Adipocyte (in vitro differentiated cells): ENCODE measurements around the gene RAB42.
"Not testable (repeated sequence)": the region's sequence is repeated elsewhere in the genome, so short reads cannot be mapped to it uniquely, and the experiment has no call there.

ENCODE experiments used
- DNase-seq: peaks from one replicate; pipeline ENCODE4 v3.0.0-alpha.2; 2015; ENCODE audit warnings: low read depth
- H3K27me3 ChIP-seq: replicated peaks from 2 replicates; pipeline ENCODE4 v1.7.0; 2013; ENCODE audit warnings: mild to moderate bottlenecking, low read length, moderate library complexity; ENCODE audit not compliant: control insufficient read depth, insufficient read depth
- H3K36me3 ChIP-seq: 2 replicates; pipeline ENCODE4 v1.7.0; 2013; ENCODE audit warnings: low read length, mild to moderate bottlenecking, moderate library complexity; ENCODE audit not compliant: control insufficient read depth, insufficient read depth, severe bottlenecking
- H3K4me1 ChIP-seq: 2 replicates; pipeline ENCODE4 v1.7.0; 2013; ENCODE audit warnings: mild to moderate bottlenecking, low read length, moderate library complexity; ENCODE audit not compliant: control insufficient read depth, insufficient read depth
- H3K4me3 ChIP-seq: 2 replicates; pipeline ENCODE4 v1.7.0; 2013; ENCODE audit warnings: mild to moderate bottlenecking, low read length, moderate library complexity
- H3K9ac ChIP-seq: 2 replicates; pipeline ENCODE4 v1.7.0; 2013; ENCODE audit warnings: mild to moderate bottlenecking, low read length, moderate library complexity
- H3K9me3 ChIP-seq: 2 replicates; pipeline ENCODE4 v1.7.0; 2013; ENCODE audit warnings: mild to moderate bottlenecking, low read length, moderate library complexity; ENCODE audit not compliant: control insufficient read depth

RAB42 gene

DNA sequence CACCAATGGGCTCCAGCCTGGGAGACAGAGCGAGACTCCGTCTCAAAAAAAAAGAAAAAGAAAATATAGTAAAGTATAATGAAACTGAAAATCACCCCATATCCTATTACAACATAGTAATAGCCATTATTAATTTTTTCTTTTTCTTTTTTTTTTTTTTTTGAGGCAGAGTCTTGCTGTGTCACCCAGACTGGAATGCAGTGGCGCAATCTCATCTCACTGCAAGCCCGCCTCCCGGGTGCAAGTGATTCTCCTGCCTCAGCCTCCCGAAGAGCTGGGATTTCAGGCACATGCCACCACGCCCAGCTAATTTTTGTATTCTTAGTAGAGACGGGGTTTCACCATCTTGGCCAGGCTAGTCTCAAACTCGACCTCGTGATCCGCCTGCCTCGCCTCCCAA is 19.2 kb upstream of the RAB42 start:
- H3K4me1 ChIP-seq, H3K4me3 ChIP-seq, H3K9me3 ChIP-seq, H3K9ac ChIP-seq, H3K27me3 ChIP-seq: not testable (repeated sequence)
- peaks cover 62% of the 10 kb centered on the region for H3K36me3 ChIP-seq
- DNase-seq = peak; percentile 42

DNA sequence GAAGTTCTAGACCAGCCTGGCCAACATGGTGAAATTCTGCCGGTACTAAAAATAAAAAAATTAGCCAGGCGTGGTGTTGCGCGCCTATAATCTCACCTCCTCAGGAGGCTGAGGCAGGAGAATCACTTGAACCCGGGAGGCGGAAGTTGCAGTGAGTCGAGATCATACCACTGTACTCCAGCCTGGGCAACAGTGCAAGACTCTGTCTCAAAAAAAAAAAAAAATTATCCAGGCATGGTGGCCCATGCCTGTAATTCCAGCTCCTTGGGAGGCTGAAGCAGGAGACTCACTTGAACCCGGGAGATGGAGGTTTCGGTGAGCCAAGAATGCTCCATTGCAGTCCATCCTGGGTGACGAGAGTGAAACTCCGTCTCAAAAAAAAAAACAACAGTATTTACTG is 18.5 kb upstream of the RAB42 start:
- Histone ChIP-seq H3K9me3 (no peaks in the 10 kb centered on the region), H3K27me3 (no peaks in the 10 kb centered on the region), H3K36me3 (peaks cover 62% of the 10 kb centered on the region), H3K4me3 (no peak overlapping the region), H3K4me1 (peaks cover 4% of the 10 kb centered on the region), H3K9ac (no peak overlapping the region)
- no peak for DNase-seq

DNA sequence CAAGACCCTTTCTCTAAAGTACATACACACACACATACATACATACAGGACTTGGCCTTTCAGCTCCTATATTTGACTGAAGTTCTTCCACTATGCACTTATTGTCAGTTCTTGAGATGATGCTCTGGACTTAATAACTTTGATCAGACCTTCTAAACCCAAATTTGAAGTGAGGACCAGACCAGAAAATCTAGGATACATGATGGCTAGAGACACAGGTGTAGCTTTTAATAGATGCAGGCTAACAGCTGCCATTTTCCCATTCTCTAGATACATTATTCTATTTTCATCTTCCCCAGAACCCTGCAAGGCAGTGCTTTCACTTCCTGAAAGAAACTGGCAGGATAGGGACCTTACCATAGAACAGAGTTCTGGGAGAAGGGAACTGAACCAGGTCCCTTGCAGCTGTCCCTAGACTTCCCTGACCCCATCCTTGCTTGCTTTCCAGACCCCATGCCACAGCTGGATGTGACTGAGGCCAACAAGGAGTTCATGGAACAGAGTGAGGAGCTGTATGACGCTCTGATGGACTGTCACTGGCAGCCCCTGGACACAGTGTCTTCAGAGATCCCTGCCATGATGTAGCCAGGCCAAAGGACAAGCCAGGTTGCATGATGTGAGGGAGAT is 14.9 kb upstream of the RAB42 start:
- H3K9me3 ChIP-seq = no peaks in the 10 kb centered on the region
- peaks cover 22% of the 10 kb centered on the region for H3K4me1 ChIP-seq
- H3K4me3 ChIP-seq = no peak overlapping the region
- peaks cover 53% of the 10 kb centered on the region for H3K36me3 ChIP-seq
- H3K9ac ChIP-seq = no peak overlapping the region
- H3K27me3 ChIP-seq = no peaks in the 10 kb centered on the region
- DNase-seq = no peak

DNA sequence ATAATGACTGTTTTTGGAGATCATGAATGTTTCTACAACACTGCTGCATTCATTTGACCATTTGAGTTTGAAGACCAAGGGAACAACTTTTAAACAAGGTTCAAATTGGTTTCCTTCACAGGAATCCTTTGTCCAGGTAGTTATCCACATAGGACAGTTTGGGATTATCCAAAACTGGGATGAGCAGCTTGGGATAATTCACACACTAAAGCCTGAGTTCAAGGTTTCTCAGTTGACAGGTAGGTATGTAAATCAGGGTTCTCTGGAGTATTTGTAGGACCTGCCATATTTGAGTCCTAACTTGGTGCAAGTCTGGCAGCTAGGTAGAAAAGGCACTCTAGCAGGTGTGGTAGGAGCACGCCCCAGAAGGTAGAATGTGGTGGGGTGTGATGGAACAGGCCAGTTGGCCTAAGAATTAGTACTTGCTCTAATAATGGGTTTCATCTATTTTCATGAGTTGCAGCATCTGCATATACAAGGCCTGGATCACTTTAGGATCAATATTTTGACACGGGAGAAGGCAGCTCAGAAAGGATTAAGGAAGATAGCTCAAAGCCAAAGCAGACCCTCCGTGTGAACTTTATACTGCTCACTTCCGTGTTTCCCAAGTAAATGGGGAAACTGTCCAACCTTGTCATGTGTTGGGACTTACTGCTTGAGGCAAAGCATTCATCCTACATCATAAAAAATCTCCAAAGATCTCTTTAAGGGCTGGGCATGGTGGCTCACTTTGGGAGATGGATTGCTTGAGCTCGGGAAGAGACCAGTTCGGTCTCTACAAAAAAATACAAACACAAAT is 14.1 kb upstream of the RAB42 start:
- H3K9ac ChIP-seq = no peak overlapping the region
- no peak overlapping the region for H3K4me3 ChIP-seq
- H3K36me3 ChIP-seq = peaks cover 53% of the 10 kb centered on the region
- no peaks in the 10 kb centered on the region for H3K27me3 ChIP-seq
- DNase-seq = no peak
- H3K9me3 ChIP-seq = no peaks in the 10 kb centered on the region
- H3K4me1 ChIP-seq = peaks cover 23% of the 10 kb centered on the region

GRCh38 chr1:28578696-28579218 is 13.3 kb upstream of the RAB42 start:
- Histone ChIP-seq H3K27me3 (no peaks in the 10 kb centered on the region), H3K4me3 (no peak overlapping the region), H3K4me1 (peaks cover 23% of the 10 kb centered on the region), H3K36me3 (peaks cover 47% of the 10 kb centered on the region), H3K9ac (peak overlapping the region; percentile 5), H3K9me3 (no peaks in the 10 kb centered on the region)
- DNase-seq = no peak

DNA sequence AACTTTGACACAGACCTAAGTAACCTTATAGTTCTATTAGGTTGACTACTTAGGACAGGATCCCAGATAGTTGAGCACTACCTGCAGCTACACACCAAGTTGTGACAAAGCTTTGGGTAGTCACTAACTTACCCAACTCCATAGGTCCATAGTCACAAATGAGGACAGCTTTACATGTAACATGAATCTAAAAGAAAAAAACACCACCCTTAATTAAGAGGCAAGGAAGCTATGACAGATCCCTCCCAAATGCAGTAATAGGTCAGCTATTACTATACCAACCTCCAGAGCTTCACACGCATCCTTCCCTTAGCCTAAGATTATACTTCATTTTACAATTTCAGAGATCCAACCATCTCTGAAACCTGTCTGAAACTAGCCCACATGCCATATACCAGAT is 12.7 kb upstream of the RAB42 start:
- Histone ChIP-seq H3K9ac (peak overlapping the region; percentile 95), H3K9me3 (no peaks in the 10 kb centered on the region), H3K4me3 (peak overlapping the region; percentile 94), H3K4me1 (peaks cover 23% of the 10 kb centered on the region), H3K27me3 (no peaks in the 10 kb centered on the region), H3K36me3 (peaks cover 42% of the 10 kb centered on the region)
- no peak for DNase-seq

- peak; percentile 60 for DNase-seq
- Histone ChIP-seq H3K4me3 (peak overlapping the region; percentile 94), H3K9ac (peak overlapping the region; percentile 95), H3K36me3 (peaks cover 35% of the 10 kb centered on the region), H3K27me3 (no peaks in the 10 kb centered on the region), H3K4me1 (peaks cover 23% of the 10 kb centered on the region), H3K9me3 (no peaks in the 10 kb centered on the region)
Measured at GRCh38 chr1:28580722-28581530, 11.1 kb upstream of the RAB42 start.

DNA sequence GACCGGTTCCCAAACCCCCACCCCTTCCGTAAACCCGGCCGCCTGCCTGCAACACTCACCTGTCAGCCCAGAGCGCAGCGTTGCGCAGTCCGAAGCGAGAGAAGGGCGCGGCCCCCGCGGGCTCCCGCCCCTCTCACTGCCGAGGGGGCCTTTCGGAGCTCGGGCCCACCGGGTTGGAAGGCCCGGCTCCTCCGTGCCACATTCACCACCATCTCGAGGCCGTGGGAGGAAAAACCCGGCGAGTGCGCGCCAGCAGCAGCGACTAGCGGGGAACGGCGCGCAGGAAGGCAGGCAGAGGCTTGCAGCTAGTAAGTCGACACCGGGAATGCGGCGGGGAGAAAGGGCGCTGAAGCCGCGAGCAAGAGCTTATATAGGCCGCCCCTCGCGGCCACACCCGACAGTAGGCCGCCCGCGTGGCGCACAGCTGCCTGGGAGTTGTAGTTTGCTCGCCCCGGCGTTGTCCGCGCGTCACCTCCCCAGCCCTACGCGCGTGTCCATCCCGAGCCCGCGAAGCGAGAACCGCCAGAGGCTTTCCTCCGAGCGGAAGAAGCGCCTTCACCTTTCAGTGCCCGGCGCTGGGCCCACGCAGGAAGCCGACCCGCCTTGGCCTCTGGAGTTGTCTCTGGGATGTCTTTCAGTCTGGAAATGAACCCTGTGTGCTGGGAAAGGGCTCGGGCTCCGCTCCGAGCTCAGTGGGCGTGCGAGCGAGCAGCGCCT is 10.4 kb upstream of the RAB42 start:
- H3K4me3 ChIP-seq = peak overlapping the region; percentile 94
- no peaks in the 10 kb centered on the region for H3K27me3 ChIP-seq
- H3K9me3 ChIP-seq = no peaks in the 10 kb centered on the region
- peak overlapping the region; percentile 95 for H3K9ac ChIP-seq
- H3K4me1 ChIP-seq = peaks cover 23% of the 10 kb centered on the region
- peaks cover 35% of the 10 kb centered on the region for H3K36me3 ChIP-seq
- DNase-seq = peak; percentile 98

GRCh38 chr1:28582248-28582615 is 9.8 kb upstream of the RAB42 start:
- Histone ChIP-seq H3K9me3 (no peaks in the 10 kb centered on the region), H3K27me3 (no peaks in the 10 kb centered on the region), H3K36me3 (peaks cover 30% of the 10 kb centered on the region), H3K4me3 (peak overlapping the region; percentile 94), H3K4me1 (peaks cover 23% of the 10 kb centered on the region), H3K9ac (peak overlapping the region; percentile 95)
- peak; percentile 55 for DNase-seq

DNA sequence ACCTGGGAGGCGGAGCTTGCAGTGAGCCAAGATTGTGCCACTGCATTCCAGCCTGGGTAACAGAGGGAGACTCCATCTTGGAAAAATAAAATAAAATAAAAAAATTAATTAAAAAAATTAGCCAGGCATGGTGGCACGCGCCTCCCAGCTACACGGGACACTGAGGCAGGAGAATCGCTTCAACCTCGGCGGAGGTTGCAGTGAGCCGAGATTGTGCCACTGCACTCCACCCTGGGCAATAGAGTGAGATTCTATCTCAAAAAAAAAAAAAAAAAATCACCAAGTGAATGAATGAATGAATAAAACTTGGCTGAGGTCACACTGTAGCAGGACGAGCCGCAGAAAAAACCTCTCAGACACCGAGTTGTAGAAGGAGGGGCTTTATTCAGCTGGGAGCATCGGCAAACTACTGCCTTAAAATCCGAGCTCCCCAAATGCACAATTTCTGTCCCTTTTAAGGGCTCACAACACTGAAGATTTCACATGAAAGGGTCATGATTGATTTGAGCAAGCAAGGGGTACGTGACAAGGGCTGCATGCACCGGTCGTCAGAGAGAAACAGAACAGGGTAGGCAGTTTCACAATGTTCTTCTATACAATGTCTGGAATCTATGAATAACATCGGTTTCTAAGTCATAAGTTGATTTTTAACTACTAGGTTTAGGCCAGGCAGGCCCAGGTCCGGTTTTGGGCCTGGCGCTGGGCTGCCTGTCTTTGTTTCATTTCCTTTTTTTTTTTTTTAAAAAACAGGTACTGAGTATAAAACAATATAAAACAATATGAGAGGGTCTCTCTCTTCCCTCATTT is 5.3 kb upstream of the RAB42 start:
- not testable (repeated sequence) for H3K4me3 ChIP-seq, H3K9me3 ChIP-seq, H3K27me3 ChIP-seq, H3K9ac ChIP-seq, DNase-seq, H3K36me3 ChIP-seq
- peaks cover 15% of the 10 kb centered on the region for H3K4me1 ChIP-seq
